ENCODE data around the gene PODXL.
A peak's percentile ranks its signal among the peaks of the same experiment; 100 is the strongest.

GRCh38 chr7:131556053-131556908 lies at the start of gene PODXL:
- peak in 3 of 4 donors; percentile 49 to 74 (median 55) for TF ChIP-seq POLR2A (IDR thresholded peaks at IDR 0.05)
- TF ChIP-seq CTCF (IDR thresholded peaks at IDR 0.05), result peak in 1 of 6 experiments; percentile 11

All from upper lobe of left lung (tissue), 4 donors.